Pancreas (tissue), 10 donors: Measurements from ENCODE around the gene HOXA6. TPM values are rescaled to one million over a fixed set of nuclear protein-coding genes. Genes with fewer than 3 reads are reported as not detected.

Experiments used
- ATAC-seq, 4 donors: fragments of 200-7000 bp; cut with Tn5 transposase; one replicate each; pipeline versions ENCODE4 v1.8.0 to v1.9.1; 2020; ENCODE audit warnings: mild to moderate bottlenecking in 4 of 4, moderate library complexity in 4 of 4
- DNase-seq, 6 donors: peaks; one replicate each; pipeline ENCODE4 v3.0.0-alpha.2; 2020
- FAIRE-seq: peaks from 2 replicates; lab custom pipeline; 2012; peaks lifted over from hg19 to GRCh38; lab: Jason Lieb, UNC
- H3K27ac ChIP-seq, 4 donors: fragments of 200-600 bp; sonication (generic); 1 replicate in 3 of 4; 2 replicates in 1 of 4; pipeline versions ENCODE4 v1.5.0 to v1.8.0; 2020
- H3K27me3 ChIP-seq, 4 donors: fragments of 200-600 bp; one replicate each; pipeline ENCODE4 v1.8.0; 2021
- H3K36me3 ChIP-seq, 3 donors: fragments of 200-600 bp; sonication (generic) in 1 of 3; one replicate each; pipeline versions ENCODE4 v1.5.0 to v1.8.0; 2020 to 2021
- H3K4me1 ChIP-seq, 3 donors: fragments of 200-600 bp; one replicate each; pipeline ENCODE4 v1.8.0; 2021
- H3K4me3 ChIP-seq, 4 donors: fragments of 200-600 bp; sonication (generic) in 2 of 4; one replicate each; pipeline versions ENCODE4 v1.5.0 to v1.8.0; 2020 to 2021
- H3K9me3 ChIP-seq, 4 donors: fragments of 200-600 bp; one replicate each; pipeline ENCODE4 v1.8.0; 2021
- CTCF ChIP-seq, 4 donors: fragments of 200-600 bp; sonication (generic) in 3 of 4; IDR thresholded peaks; one replicate each; pipeline versions ENCODE4 v1.5.0 to v1.8.0; 2021; ENCODE audit warnings: antibody characterized with exemption in 4 of 4
- WGBS, 2 donors: extraction: QIAGEN DNeasy Blood & Tissue Kit; methylation state at CpG; one replicate each; pipeline ENCODE4 v1.1.7; 2013; 5-methylcytosine and 5-hydroxymethylcytosine counted together
- intact Hi-C, 3 donors: fragments of 100-400 bp; cut with DNase I; formaldehyde crosslinking; loops; one replicate each; pipeline versions ENCODE4 v1.11.1 to v1.14.2; 2022
- polyA plus RNA-seq, 2 donors: library from polyadenylated mRNA; stranded (reverse); fragments of 200-250 nt; gene quantifications; one replicate each; pipeline ENCODE4 v1.2.3, GENCODE V29; 2013
- total RNA-seq, 6 donors: library from RNA; stranded (reverse); fragmentation: NEBNext Ultra II Directional in 4 of 6; extraction: Animal tissue kit (Norgen Biotek cat#: 25700) in 4 of 6; gene quantifications; one replicate each; pipeline versions ENCODE4 v1.2.1 to v1.2.4, GENCODE V29; 2021 to 2023
- donor health status: healthy with polysubstance abuse.
- donor health status: DM: no; HTN: no; CAD: no; lungs with moderate emphysema.
- donor health status: DM: no; HTN: no; CAD: no.
- donor health status: control.
- donor health status: control.
- donor health status: Bipolar disorder and iron deficiency.
- donor health status: DM: yes; HTN: yes; CAD: no.
- donor health status: DM: no; HTN: no; CAD: no.
- donor health status: DM: no; HTN: no; CAD: no.
- donor health status: DM: yes; HTN: yes; CAD: no.

The HOXA6 gene
- total and polyA plus RNA-seq, 8 donors, result 0.12 to 0.34 TPM; not detected in 6

DNA sequence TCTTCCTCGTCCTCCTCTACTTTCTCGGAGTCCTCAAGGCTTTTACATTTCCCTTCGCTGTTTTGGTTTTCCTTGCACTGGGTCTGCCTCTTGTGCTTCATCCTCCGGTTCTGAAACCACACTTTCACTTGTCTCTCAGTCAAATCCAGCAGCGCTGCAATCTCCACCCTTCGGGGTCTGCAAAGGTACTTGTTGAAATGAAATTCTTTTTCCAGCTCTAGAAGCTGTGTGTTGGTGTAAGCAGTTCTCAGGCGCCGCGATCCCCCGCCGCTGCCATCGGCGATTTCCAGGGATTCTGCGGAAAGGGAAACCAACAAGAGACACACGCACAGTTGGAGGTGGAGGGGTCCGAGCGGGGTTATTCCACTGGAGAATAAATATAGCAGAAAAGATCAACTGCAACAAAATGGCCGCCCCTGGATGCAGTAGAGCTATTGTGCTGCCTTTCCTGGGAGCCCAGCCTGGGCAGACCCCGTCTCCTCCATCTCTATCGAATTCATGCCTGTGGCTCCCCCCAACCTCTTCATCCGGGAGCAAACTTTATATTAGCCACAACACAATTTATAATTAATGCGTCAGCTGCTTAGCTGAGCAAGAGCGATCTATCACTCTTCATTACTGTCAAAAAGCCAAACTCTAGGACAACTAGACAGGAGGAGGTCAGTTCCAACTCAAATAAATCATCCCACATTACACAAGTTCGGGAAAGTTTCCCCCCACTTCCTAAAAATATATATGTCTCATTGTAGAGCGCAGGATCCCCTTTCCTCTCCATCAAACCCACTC is 46.2 kb downstream of the HOXA6 start:
- intact Hi-C loops, result no loop called here
- DNase-seq (no peak), FAIRE-seq (no peak), ATAC-seq (no peak)
- TF ChIP-seq CTCF (IDR thresholded peaks at IDR 0.05), result no peak
- peaks cover 0 to 8% (median 4%) of the 10 kb centered on the region in 3 donors for H3K4me1 ChIP-seq
- H3K27me3 ChIP-seq, result peaks cover 0 to 75% (median 16%) of the 10 kb centered on the region in 4 donors
- no peaks in the 10 kb centered on the region for H3K36me3 ChIP-seq
- H3K4me3 ChIP-seq, result peak overlapping the region in 2 of 4 donors; percentile 5 to 17
- no peaks in the 10 kb centered on the region for H3K9me3 ChIP-seq
- WGBS, 2 donors, result 13 to 17% methylated on average over 25 of the region's 25 CpGs
- H3K27ac ChIP-seq, result peak overlapping the region in 2 of 4 donors; percentile 44 to 50

- FAIRE-seq, result no peak
- DNase-seq, result no peak
- H3K27ac ChIP-seq, result peak overlapping the region in 1 of 4 donors; percentile 44
Measured at GRCh38 chr7:27100694-27101170, 46.8 kb downstream of the HOXA6 start.

DNA sequence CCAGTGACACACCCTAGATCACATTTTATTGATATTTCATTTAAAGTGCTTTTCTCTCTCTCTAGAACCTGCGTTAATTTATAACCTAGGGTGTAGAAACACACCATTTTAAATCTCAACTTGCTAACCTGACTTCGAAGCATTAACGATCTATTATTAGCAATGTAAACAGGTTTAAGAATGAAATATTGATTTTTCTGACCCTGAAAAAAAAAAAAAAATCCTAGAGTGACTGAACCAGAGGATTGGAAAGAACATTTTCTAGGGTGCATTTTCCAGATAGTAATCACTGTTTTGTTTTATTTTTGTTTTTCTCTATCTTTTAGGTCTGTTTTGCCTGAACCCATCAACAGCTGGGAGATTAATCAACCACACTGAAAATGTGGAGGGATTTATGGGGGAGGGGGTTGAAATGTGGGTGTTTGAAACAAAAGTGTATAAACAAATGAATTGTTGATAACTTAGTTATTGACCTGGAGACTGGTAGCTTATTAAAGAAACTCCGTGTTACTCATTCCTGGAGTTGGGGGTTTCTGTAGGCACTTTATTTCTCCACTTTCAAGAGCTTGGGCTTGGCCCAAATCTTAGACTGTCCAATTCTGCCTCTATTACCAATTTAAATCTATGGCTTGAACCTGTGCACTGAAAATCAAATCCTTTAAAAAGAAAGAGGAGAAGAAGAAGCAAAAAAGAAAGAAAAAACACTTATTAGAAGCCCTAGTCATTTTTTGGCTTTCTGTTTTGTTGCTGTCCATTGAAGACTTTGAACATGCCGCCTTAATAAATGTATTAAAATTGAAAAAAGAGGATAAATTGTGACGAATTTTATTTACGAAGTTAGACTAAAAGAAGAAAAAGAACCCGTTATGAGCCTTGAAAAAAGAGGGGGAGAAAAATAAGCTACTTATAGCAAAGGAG is 47.9 kb downstream of the HOXA6 start:
- Histone ChIP-seq H3K4me1 (peaks cover 0 to 8% (median 4%) of the 10 kb centered on the region in 3 donors), H3K36me3 (no peaks in the 10 kb centered on the region), H3K27me3 (peaks cover 0 to 66% (median 18%) of the 10 kb centered on the region in 4 donors), H3K4me3 (peak overlapping the region in 1 of 4 donors; percentile 26), H3K9me3 (no peaks in the 10 kb centered on the region), H3K27ac (no peak overlapping the region)
- intact Hi-C loops, result no loop called here
- no peak for FAIRE-seq
- 20 to 26% methylated on average over 8 of the region's 8 CpGs for WGBS, 2 donors
- no peak for DNase-seq
- TF ChIP-seq CTCF (IDR thresholded peaks at IDR 0.05), result no peak
- ATAC-seq, result no peak

More at GRCh38 chr7:27100694-27101170, 46.8 kb downstream of the HOXA6 start:
- Histone ChIP-seq H3K36me3 (no peaks in the 10 kb centered on the region), H3K4me1 (peaks cover 0 to 8% (median 4%) of the 10 kb centered on the region in 3 donors), H3K27me3 (peaks cover 0 to 74% (median 16%) of the 10 kb centered on the region in 4 donors), H3K4me3 (no peak overlapping the region), H3K9me3 (no peaks in the 10 kb centered on the region)
- intact Hi-C loops, result no loop called here
- no peak for ATAC-seq
- WGBS, 2 donors, result 20 to 29% methylated on average over 8 of the region's 8 CpGs
- no peak for TF ChIP-seq CTCF (IDR thresholded peaks at IDR 0.05)

DNA sequence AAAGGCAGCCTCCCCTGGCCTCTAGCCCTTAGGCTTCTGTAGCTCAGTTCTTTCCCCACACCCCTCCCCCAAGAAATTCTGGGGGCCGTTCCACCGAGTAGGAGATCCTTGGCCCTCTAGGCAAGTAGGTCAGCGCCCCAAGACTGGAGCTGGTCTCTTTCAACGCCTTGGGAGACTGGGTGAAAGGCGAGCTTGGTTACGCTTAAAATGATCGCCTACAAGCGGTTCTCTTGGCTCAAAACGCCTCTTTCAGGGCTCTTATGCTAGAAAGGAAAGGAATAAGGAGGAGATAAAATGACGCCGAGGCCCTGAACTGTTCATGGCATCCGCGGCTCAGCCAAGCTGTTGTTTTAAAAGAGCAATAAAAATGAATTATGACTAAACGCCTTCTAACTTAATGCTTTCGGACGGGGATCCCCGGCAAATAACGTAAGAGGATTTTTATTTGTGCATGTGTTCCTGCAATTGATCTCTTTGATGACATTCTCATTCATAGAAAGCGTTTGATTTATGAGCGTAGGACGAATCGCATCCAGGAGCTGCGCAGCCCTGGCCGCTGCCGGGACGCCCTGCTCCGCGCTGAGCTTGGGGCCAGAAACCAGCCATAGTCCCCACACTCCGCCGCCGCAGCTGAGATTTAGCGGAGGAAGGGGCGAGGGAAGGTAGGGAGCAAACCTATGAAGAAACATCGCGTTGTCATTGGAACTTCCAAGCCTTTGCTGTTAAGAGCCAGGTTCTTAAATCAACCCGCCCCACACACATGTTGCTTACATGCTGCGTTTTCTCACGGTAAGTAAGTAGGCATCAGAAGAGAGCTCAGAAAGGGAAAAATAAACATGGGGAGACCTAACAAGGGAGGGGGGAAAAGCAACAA is 48.8 kb downstream of the HOXA6 start:
- no peak for ATAC-seq
- 9 to 12% methylated on average over 38 of the region's 38 CpGs for WGBS, 2 donors
- FAIRE-seq, result peak; percentile 86
- no peak for TF ChIP-seq CTCF (IDR thresholded peaks at IDR 0.05)
- peak in 1 of 6 donors; percentile 15 for DNase-seq
- intact Hi-C loops, result no loop called here
- H3K27me3 ChIP-seq, result peaks cover 0 to 68% (median 20%) of the 10 kb centered on the region in 4 donors
- no peaks in the 10 kb centered on the region for H3K9me3 ChIP-seq
- H3K36me3 ChIP-seq, result no peaks in the 10 kb centered on the region
- H3K27ac ChIP-seq, result peak overlapping the region in 2 of 4 donors; percentile 16 to 47
- H3K4me3 ChIP-seq, result peak overlapping the region in 2 of 4 donors; percentile 9 to 26
- H3K4me1 ChIP-seq, result peaks cover 0 to 8% (median 4%) of the 10 kb centered on the region in 3 donors
